ENCODE data around the gene GPC5. TPM values are rescaled to one million over a fixed set of nuclear protein-coding genes. Genes with fewer than 3 reads are reported as not detected.

The GPC5 gene
- total and polyA plus RNA-seq, 2 donors (not counting 3 experiments of a cell fraction or from before 2014, with no cell fraction given): 0.59 to 0.97 TPM

- DNase-seq (ENCODE audit: low read depth, low spot score) (no peak), FAIRE-seq (no peak)
- CTCF ChIA-PET: no interaction called here
- Histone ChIP-seq H3K9me3 (replicated peaks; ENCODE audit: control insufficient read depth, insufficient read depth, low read length) (peaks cover 3% of the 10 kb centered on the region), H4K20me1 (replicated peaks; ENCODE audit: control insufficient read depth, extremely low read depth, insufficient read depth, low read length) (no peaks in the 10 kb centered on the region), H3K4me3 (replicated peaks in 1 of 3; ENCODE audit: insufficient read depth in 1 of 3, low read depth in 1 of 3, low read length in 3 of 3) (no peak overlapping the region), H3K27me3 (ENCODE audit: control insufficient read depth in 2 of 2, insufficient read depth in 2 of 2, low read length in 2 of 2) (no peaks in the 10 kb centered on the region), H3K79me2 (ENCODE audit: control insufficient read depth, insufficient read depth, low read length) (no peaks in the 10 kb centered on the region), H3K9ac (replicated peaks; ENCODE audit: extremely low read depth, insufficient read depth, low read length) (no peak overlapping the region), H3K27ac (ENCODE audit: insufficient read depth, low read depth, low read length) (no peak overlapping the region), H3K9me1 (replicated peaks; ENCODE audit: control insufficient read depth, extremely low read depth, insufficient read depth, low read length) (no peaks in the 10 kb centered on the region), H3K4me2 (ENCODE audit: insufficient read depth, low read length) (no peak overlapping the region), H3K36me3 (ENCODE audit: control insufficient read depth in 2 of 2, extremely low read depth in 1 of 2, insufficient read depth in 2 of 2, low read length in 2 of 2) (no peaks in the 10 kb centered on the region), H2AFZ (ENCODE audit: low read depth, low read length) (no peak overlapping the region), H3K4me1 (ENCODE audit: control insufficient read depth, extremely low read depth, insufficient read depth, low read length) (no peaks in the 10 kb centered on the region)
- TF ChIP-seq POLR2A (IDR thresholded peaks at IDR 0.05; ENCODE audit: low read depth, low read length) (no peak), JUN (IDR thresholded peaks at IDR 0.05; ENCODE audit: borderline replicate concordance, insufficient read depth, insufficient read length, low read depth) (no peak), GATA2 (IDR thresholded peaks at IDR 0.05; ENCODE audit: insufficient read depth, insufficient read length, low read depth, low read length) (no peak), FOS (IDR thresholded peaks at IDR 0.05; ENCODE audit: borderline replicate concordance, insufficient read depth, low read length) (no peak), EZH2 (IDR thresholded peaks at IDR 0.05; ENCODE audit: borderline replicate concordance, low read depth, low read length, severe bottlenecking) (no peak), MYC (IDR thresholded peaks at IDR 0.05; ENCODE audit: low read depth, low read length) (no peak), POLR2AphosphoS5 (IDR thresholded peaks at IDR 0.05; ENCODE audit: insufficient read depth, low read depth, low read length) (no peak), MAX (IDR thresholded peaks at IDR 0.05; ENCODE audit: insufficient read depth, insufficient read length) (no peak)
- TF ChIP-seq, protein P1, sequence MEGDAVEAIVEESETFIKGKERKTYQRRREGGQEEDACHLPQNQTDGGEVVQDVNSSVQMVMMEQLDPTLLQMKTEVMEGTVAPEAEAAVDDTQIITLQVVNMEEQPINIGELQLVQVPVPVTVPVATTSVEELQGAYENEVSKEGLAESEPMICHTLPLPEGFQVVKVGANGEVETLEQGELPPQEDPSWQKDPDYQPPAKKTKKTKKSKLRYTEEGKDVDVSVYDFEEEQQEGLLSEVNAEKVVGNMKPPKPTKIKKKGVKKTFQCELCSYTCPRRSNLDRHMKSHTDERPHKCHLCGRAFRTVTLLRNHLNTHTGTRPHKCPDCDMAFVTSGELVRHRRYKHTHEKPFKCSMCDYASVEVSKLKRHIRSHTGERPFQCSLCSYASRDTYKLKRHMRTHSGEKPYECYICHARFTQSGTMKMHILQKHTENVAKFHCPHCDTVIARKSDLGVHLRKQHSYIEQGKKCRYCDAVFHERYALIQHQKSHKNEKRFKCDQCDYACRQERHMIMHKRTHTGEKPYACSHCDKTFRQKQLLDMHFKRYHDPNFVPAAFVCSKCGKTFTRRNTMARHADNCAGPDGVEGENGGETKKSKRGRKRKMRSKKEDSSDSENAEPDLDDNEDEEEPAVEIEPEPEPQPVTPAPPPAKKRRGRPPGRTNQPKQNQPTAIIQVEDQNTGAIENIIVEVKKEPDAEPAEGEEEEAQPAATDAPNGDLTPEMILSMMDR (IDR thresholded peaks at IDR 0.05; ENCODE audit: extremely low read depth in 1 of 2, insufficient read depth in 1 of 2, low read depth in 1 of 2, low read length in 2 of 2): no peak
- POLR2A ChIA-PET: no interaction called here
- dilution Hi-C loops (cut with MboI; ENCODE audit: extremely low pct_ligation_motif_present, low sequenced_read_pairs): no loop called here
- BruUV-seq (replicated peaks): no TSS peak
- intact Hi-C loops (cut with micrococcal nuclease): no loop called here
Observed at GRCh38 chr13:92804926-92805325, 1406.5 kb downstream of the GPC5 start.

Data from endothelial cell of umbilical vein (primary cell).